GM20000 (cell line): ENCODE results near the gene AKAP6.

Source experiments
- DNase-seq: peaks from one replicate; pipeline ENCODE4 v3.0.0; 2012; ENCODE audit warnings: low spot score
- CTCF ChIP-seq: IDR thresholded peaks from 2 replicates; pipeline ENCODE4 v1.5.1; 2012; ENCODE audit warnings: mild to moderate bottlenecking, control low read depth; ENCODE audit errors: extremely low read depth, missing control alignments

Gene AKAP6

GRCh38 chr14:32319368-32320049 lies 9.6 kb upstream of the AKAP6 start:
- no peak for DNase-seq
- TF ChIP-seq CTCF, result no peak

- no peak for DNase-seq
- TF ChIP-seq CTCF, result no peak
Measured at GRCh38 chr14:32324601-32325000, 4.5 kb upstream of the AKAP6 start.

DNA sequence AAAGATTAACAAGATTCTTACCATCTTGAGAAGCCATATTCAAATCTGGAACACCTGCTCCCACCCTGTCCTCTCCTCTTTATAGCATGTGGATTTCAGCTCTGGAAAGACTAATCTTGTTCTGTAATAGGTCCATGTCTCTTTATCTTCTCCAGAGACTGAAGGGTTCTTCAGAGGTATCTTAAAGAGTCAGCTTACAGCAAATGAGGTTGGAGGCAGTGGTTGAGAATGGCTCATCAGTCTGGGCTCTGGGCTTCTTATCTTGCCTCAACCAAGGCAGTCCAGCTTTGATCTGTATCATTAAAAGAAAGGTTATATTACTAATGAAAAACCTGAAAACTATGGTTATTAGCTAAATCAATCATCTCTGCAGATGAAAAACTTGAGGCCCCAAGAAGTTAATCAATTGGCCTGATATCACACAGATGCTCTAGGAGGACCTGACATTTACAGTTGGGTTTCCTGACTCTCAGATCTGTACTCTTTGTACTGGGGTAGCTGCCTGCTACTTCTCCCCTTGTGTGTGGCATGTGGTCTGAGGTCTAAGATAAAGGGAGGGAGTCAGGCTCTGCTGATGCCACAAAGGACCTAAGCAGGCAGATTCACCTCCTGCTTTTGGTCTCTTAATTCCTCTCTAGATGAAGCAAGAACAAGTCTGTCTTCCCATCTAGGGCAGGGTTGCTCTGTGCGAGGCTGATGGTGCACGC lies 1.7 kb upstream of the AKAP6 start:
- DNase-seq, result no peak
- no peak for TF ChIP-seq CTCF

DNA sequence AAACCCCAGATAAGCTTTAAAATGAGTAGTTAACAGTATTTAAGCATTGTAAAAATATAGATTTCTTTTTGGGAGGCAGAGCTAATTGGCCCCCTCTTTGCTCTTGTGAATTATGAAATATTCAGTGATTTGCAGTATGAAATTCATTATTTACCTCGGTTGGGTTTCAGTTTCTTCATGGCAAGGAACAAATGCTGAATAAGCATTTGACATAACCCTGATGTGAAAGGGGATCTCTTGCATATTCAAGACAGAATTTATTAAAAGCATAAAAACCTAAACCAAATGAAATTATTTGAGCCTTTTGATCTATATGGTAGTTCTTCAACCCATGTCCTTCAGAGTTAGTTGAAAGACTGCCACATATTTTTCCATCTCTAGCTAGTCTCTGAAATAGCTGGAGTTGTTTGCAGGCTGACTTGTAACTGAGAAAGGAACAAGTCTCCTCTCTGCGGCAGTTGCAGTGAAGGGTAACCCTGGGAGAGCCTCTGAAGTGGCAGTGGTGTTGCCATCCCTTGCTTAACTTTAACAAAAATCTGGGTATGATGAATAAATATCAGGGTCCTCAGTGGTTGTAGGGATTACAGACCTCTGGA lies 690 bp downstream of the AKAP6 start:
- DNase-seq, result no peak
- TF ChIP-seq CTCF, result no peak

GRCh38 chr14:32330351-32331111 lies 1.4 kb downstream of the AKAP6 start:
- no peak for DNase-seq
- TF ChIP-seq CTCF, result no peak

DNA sequence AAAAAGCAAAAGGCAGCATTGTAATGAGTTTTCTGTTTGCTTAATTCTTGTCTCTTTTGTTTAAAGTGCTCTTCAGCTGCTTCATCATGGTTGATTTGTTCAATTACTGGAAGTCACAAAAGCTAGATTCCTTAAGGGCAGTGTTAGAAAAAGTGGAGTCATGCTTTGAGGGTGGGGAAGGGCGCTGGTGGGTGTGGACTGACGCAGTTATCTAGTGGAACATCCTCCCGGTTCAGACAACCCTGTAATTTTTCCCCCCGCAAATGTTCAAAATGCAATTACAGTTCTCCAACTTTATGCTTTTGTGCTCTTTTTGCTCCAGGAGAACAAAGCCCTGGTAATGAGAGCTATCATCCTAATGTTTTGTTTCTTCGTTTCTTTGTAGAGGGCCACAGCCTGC lies 2.1 kb downstream of the AKAP6 start:
- no peak for TF ChIP-seq CTCF
- no peak for DNase-seq
